K562 (cell line): ENCODE data around the gene TAS1R3.

Experiments used
- ATF7 ChIP-seq: fragments of 450-650 bp; IDR thresholded peaks from 2 replicates; pipeline ENCODE4 v1.7.1; 2014; ENCODE audit warnings: mild to moderate bottlenecking, moderate library complexity
- CEBPG ChIP-seq, 3 experiments: fragments of 200-800 bp in 1 of 3; sonication (Bioruptor generic) in 1 of 3; sonication (generic) in 1 of 3; formaldehyde crosslinking in 1 of 3; IDR thresholded peaks in 2 of 3; conservative IDR thresholded peaks in 1 of 3; 2 replicates each; pipeline versions ENCODE4 v1.6.1 to v1.8.0; 2016 to 2022; ENCODE audit warnings: missing compliant biosample characterization in 2 of 3, missing genetic modification characterization in 2 of 3, mild to moderate bottlenecking in 1 of 3, missing genetic modification reagents in 1 of 3
- GATA2 ChIP-seq: sonication (generic); formaldehyde crosslinking; IDR thresholded peaks from 2 replicates; pipeline ENCODE4 v1.4.0; 2020; ENCODE audit warnings: mild to moderate bottlenecking, missing genetic modification reagents
- MAFK ChIP-seq: IDR thresholded peaks from 2 replicates; pipeline ENCODE4 v1.6.1; 2011; ENCODE audit warnings: low read length, improper control_type of control experiment
- TF ChIP-seq, protein P1 (sequence below), 3 experiments: IDR thresholded peaks in 2 of 3; conservative IDR thresholded peaks in 1 of 3; 2 replicates each; pipeline ENCODE4 v1.5.1; 2011 to 2012; ENCODE audit warnings: low read length in 3 of 3, mild to moderate bottlenecking in 3 of 3, control low read depth in 2 of 3, improper control_type of control experiment in 1 of 3, inconsistent platforms in 1 of 3, low read depth in 1 of 3, mixed read lengths in 1 of 3, moderate library complexity in 1 of 3; ENCODE audit not compliant: insufficient read depth in 2 of 3

DNA sequence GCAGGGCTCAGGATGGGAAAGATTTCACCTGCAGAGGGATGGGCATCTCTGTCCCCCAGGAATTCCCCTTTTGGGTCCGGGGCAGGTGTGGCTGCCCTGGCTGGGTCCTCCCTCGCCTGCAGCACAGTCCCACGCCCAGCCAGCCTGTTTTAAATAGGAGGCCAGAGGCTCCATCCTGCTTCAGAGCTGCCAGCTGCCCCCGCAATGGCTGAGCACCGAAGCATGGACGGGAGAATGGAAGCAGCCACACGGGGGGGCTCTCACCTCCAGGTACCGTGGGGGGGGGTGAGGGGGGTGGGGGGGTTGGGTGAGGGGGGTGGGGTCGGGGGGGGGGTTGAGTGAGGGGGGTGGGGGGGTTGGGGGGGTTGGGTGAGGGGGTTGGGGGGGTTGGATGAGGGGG, 47.3 kb upstream of the TAS1R3 start:
- TF ChIP-seq, protein P1, sequence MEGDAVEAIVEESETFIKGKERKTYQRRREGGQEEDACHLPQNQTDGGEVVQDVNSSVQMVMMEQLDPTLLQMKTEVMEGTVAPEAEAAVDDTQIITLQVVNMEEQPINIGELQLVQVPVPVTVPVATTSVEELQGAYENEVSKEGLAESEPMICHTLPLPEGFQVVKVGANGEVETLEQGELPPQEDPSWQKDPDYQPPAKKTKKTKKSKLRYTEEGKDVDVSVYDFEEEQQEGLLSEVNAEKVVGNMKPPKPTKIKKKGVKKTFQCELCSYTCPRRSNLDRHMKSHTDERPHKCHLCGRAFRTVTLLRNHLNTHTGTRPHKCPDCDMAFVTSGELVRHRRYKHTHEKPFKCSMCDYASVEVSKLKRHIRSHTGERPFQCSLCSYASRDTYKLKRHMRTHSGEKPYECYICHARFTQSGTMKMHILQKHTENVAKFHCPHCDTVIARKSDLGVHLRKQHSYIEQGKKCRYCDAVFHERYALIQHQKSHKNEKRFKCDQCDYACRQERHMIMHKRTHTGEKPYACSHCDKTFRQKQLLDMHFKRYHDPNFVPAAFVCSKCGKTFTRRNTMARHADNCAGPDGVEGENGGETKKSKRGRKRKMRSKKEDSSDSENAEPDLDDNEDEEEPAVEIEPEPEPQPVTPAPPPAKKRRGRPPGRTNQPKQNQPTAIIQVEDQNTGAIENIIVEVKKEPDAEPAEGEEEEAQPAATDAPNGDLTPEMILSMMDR (IDR thresholded peaks at IDR 0.05 in 2 of 3, conservative IDR thresholded peaks at IDR 0.05 in 1 of 3; ENCODE audit: insufficient read depth in 2 of 3, low read depth in 1 of 3, low read length in 3 of 3): peak; percentile 14 to 41 (median 19); a peak in 2 of 6 replicates
- no peak for TF ChIP-seq ATF7
- TF ChIP-seq GATA2 (CRISPR knock-in tag): no peak
- TF ChIP-seq MAFK: no peak
- no peak for TF ChIP-seq CEBPG (CRISPR knock-in tag; IDR thresholded peaks at IDR 0.05)
- TF ChIP-seq CEBPG (tag; conservative IDR thresholded peaks at IDR 0.05 in 1 of 2, IDR thresholded peaks at IDR 0.05 in 1 of 2): no peak
